Measurements from ENCODE around the gene MYL7.

Gene MYL7

DNA sequence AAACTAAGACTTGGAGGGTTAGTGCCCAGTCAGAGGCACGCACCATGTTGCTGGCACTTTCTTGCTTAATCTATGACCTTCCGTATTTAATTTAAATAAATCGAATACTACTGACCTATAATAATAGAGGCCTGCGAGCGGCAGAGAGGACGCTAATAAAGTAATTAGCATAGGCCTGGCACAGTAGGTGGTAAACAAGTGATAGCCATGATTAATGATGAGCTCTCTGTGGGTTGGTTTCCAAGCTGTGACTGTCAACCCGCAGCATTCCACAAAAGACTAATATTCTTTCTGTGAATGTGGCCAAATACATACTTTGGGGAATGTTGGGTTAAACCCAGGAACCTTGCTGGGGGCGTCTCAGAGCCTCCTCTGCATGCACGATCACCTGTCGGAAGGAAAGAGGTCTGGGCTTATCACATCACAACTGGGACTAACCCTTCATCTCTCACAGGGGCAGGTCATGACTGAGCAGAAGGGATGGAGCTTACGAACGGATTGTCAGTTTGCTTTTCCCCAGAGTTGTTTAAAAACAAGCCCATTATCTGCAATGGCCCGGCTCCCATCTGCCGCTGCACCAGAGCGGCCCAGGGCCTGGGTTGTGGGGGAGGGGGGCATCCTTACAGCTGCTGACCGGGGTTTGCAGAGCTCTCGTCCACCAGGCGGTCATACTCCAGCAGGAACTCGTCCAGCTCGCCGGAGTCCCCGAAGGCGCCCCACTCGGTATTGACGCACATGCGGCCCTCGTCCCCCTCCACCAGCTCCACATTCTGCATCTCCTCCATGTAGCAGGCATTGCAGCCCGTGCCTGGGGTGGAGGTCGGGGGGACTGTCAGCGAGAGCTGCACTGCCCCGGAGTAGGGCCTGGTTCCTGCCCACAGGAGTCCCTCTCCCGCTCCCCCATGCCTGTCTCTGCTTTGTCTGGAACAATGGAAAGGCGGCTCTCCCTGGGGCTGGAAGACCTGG is 6.2 kb upstream of the MYL7 start:
- H3K9me3 ChIP-seq (replicated peaks in 1 of 2; ENCODE audit: control insufficient read depth in 2 of 2, insufficient read depth in 1 of 2, low read depth in 1 of 2, low read length in 2 of 2) = peaks cover 6 to 7% of the 10 kb centered on the region in 2 donors
- H3K4me2 ChIP-seq (ENCODE audit: insufficient read depth, low read length, poor library complexity, severe bottlenecking) = no peak overlapping the region
- no peak overlapping the region for H3K27ac ChIP-seq (replicated peaks; ENCODE audit: low read length)
- H3K4me1 ChIP-seq (ENCODE audit: control insufficient read depth in 2 of 2, insufficient read depth in 1 of 2, low read depth in 1 of 2, low read length in 2 of 2) = peaks cover 5 to 16% of the 10 kb centered on the region in 2 donors
- H3K9ac ChIP-seq (ENCODE audit: low read depth, low read length, poor library complexity) = no peak overlapping the region
- no peaks in the 10 kb centered on the region for H3K36me3 ChIP-seq (replicated peaks in 1 of 2; ENCODE audit: control insufficient read depth in 2 of 2, insufficient read depth in 2 of 2, low read length in 2 of 2)
- no peak overlapping the region for H2BK120ac ChIP-seq (ENCODE audit: low read depth, low read length)
- H2AFZ ChIP-seq (ENCODE audit: low read length) = peak overlapping the region; percentile 37
- WGBS, 2 donors (ENCODE audit: extremely low coverage in 2 of 2, insufficient read length in 2 of 2, insufficient replicate concordance in 1 of 2) = no CpG with 5 or more reads among the region's 33 CpGs
- no peak overlapping the region for H3K4me3 ChIP-seq (ENCODE audit: low read length in 2 of 2)
- H2BK15ac ChIP-seq (ENCODE audit: low read length) = no peak overlapping the region
- H4K91ac ChIP-seq (ENCODE audit: low read depth, low read length, poor library complexity) = no peak overlapping the region
- H3K14ac ChIP-seq (ENCODE audit: low read length) = no peak overlapping the region
- H3K27me3 ChIP-seq (ENCODE audit: control insufficient read depth in 3 of 3, insufficient read depth in 3 of 3, low read depth in 1 of 3, low read length in 3 of 3) = peaks cover 7 to 88% (median 26%) of the 10 kb centered on the region in 3 experiments
- no peak overlapping the region for H3K4ac ChIP-seq (ENCODE audit: low read length)
- H2AK5ac ChIP-seq (ENCODE audit: low read depth, low read length) = no peak overlapping the region
- H3K79me1 ChIP-seq (ENCODE audit: low read depth, low read length) = no peaks in the 10 kb centered on the region
- no peak for DNase-seq (ENCODE audit: low spot score)
- H2BK12ac ChIP-seq (ENCODE audit: low read length) = no peak overlapping the region
- H3K23ac ChIP-seq (ENCODE audit: low read depth, low read length, poor library complexity) = peak overlapping the region; percentile 6
- H2BK5ac ChIP-seq (ENCODE audit: low read length) = no peak overlapping the region
- H4K8ac ChIP-seq (ENCODE audit: low read depth, low read length) = no peak overlapping the region
- H3K18ac ChIP-seq (ENCODE audit: low read length) = peak overlapping the region; percentile 76

DNA sequence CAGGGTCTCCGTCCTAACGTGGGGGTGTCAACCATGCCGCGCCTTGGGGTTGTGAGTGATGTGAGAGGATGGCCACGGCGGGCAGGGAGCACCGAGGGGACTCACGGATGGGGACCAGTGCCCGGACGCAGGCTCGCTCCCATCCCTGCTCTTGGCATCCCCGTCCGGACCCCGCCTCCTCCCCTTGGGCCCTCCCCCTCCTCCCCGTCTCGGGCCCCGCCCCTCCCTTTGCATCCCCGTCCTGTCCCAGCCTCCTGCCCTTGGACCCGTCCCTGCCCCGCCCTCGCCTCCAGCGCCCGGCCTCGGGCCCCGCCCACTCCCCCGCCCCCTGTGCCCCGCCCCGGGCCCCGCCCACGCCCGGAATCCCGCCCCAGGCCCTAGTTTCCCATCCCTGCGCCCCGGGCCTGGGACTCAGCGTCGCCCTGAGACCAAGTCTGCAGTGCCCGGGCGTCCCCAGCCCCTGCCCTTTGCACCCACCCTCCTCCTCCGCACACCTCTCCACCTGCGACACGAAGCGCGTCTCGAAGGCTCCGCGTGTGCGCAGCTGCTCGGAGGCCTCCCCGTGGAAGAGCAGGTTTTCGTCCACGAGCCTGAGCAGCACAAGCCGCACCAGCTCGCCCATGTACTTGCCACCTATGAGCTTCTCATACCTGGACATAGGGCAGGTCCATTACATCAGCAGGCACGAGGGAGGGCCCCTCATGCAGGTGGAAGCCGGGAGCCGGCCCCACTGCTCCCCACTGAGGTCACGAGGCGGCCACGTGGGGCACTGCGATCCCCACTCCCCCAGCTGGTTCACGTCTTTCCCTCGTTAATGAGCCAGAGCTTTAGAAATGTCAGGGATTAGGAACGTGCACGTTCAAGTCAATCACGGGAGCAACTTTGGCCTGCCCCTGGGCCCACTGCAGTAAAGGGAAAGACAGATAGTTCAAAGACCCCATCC is 5.1 kb upstream of the MYL7 start:
- Histone ChIP-seq H2AK5ac (ENCODE audit: low read depth, low read length) (peak overlapping the region; percentile 39), H2BK15ac (ENCODE audit: low read length) (no peak overlapping the region), H2BK5ac (ENCODE audit: low read length) (no peak overlapping the region), H2AFZ (ENCODE audit: low read length) (peak overlapping the region; percentile 68), H4K91ac (ENCODE audit: low read depth, low read length, poor library complexity) (no peak overlapping the region), H3K9me3 (replicated peaks in 1 of 2; ENCODE audit: control insufficient read depth in 2 of 2, insufficient read depth in 1 of 2, low read depth in 1 of 2, low read length in 2 of 2) (peaks cover 6 to 7% of the 10 kb centered on the region in 2 donors), H3K23ac (ENCODE audit: low read depth, low read length, poor library complexity) (peak overlapping the region; percentile 76), H3K27me3 (ENCODE audit: control insufficient read depth in 3 of 3, insufficient read depth in 3 of 3, low read depth in 1 of 3, low read length in 3 of 3) (peaks cover 7 to 86% (median 26%) of the 10 kb centered on the region in 3 experiments), H3K4me3 (ENCODE audit: low read length in 2 of 2) (peak overlapping the region in 1 of 2 donors; percentile 79), H3K4me2 (ENCODE audit: insufficient read depth, low read length, poor library complexity, severe bottlenecking) (peak overlapping the region; percentile 85), H4K8ac (ENCODE audit: low read depth, low read length) (no peak overlapping the region), H3K9ac (ENCODE audit: low read depth, low read length, poor library complexity) (peak overlapping the region; percentile 85), H3K36me3 (replicated peaks in 1 of 2; ENCODE audit: control insufficient read depth in 2 of 2, insufficient read depth in 2 of 2, low read length in 2 of 2) (no peaks in the 10 kb centered on the region), H3K79me1 (ENCODE audit: low read depth, low read length) (no peaks in the 10 kb centered on the region), H3K4ac (ENCODE audit: low read length) (no peak overlapping the region), H3K14ac (ENCODE audit: low read length) (peak overlapping the region; percentile 99), H2BK120ac (ENCODE audit: low read depth, low read length) (no peak overlapping the region), H2BK12ac (ENCODE audit: low read length) (no peak overlapping the region), H3K18ac (ENCODE audit: low read length) (peak overlapping the region; percentile 97), H3K4me1 (ENCODE audit: control insufficient read depth in 2 of 2, insufficient read depth in 1 of 2, low read depth in 1 of 2, low read length in 2 of 2) (peaks cover 5 to 18% of the 10 kb centered on the region in 2 donors), H3K27ac (replicated peaks; ENCODE audit: low read length) (no peak overlapping the region)
- no CpG with 5 or more reads among the region's 65 CpGs for WGBS, 2 donors (ENCODE audit: extremely low coverage in 2 of 2, insufficient read length in 2 of 2, insufficient replicate concordance in 1 of 2)
- peak; percentile 77 for DNase-seq (ENCODE audit: low spot score)

DNA sequence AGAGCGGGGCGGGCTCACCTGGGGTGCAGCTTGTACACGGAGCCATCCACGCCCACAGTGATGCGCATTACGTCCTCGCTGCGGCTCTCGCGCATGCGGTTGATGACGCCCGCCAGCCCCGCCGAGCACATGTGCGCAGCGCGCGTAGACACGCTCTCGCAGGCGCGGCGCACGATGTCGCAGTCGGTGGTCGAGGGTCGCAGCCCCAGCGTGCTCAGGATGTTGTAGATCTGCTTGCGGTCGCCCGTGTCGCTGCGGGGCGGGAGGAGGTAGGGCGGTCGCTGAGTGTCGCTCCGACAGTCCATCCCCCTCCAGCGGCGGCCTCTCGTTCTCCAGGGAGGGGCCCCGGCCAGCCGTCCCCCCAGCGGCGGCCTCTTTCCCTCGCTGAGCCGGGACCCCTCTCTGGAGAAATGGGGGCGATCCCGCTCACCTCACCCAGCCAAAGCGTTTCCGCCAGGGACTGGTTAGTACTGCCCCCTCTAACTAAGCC is 4.4 kb upstream of the MYL7 start:
- Histone ChIP-seq H3K18ac (ENCODE audit: low read length) (peak overlapping the region; percentile 89), H3K14ac (ENCODE audit: low read length) (peak overlapping the region; percentile 99), H2AFZ (ENCODE audit: low read length) (peak overlapping the region; percentile 68), H3K9me3 (replicated peaks in 1 of 2; ENCODE audit: control insufficient read depth in 2 of 2, insufficient read depth in 1 of 2, low read depth in 1 of 2, low read length in 2 of 2) (peaks cover 6 to 7% of the 10 kb centered on the region in 2 donors), H2BK120ac (ENCODE audit: low read depth, low read length) (no peak overlapping the region), H2BK15ac (ENCODE audit: low read length) (no peak overlapping the region), H3K36me3 (replicated peaks in 1 of 2; ENCODE audit: control insufficient read depth in 2 of 2, insufficient read depth in 2 of 2, low read length in 2 of 2) (no peaks in the 10 kb centered on the region), H3K27me3 (ENCODE audit: control insufficient read depth in 3 of 3, insufficient read depth in 3 of 3, low read depth in 1 of 3, low read length in 3 of 3) (peaks cover 7 to 82% (median 26%) of the 10 kb centered on the region in 3 experiments), H3K9ac (ENCODE audit: low read depth, low read length, poor library complexity) (peak overlapping the region; percentile 79), H3K4ac (ENCODE audit: low read length) (no peak overlapping the region), H3K79me1 (ENCODE audit: low read depth, low read length) (no peaks in the 10 kb centered on the region), H3K23ac (ENCODE audit: low read depth, low read length, poor library complexity) (peak overlapping the region; percentile 90), H2BK12ac (ENCODE audit: low read length) (no peak overlapping the region), H2BK5ac (ENCODE audit: low read length) (no peak overlapping the region), H3K4me2 (ENCODE audit: insufficient read depth, low read length, poor library complexity, severe bottlenecking) (peak overlapping the region; percentile 85), H4K8ac (ENCODE audit: low read depth, low read length) (no peak overlapping the region), H3K4me3 (ENCODE audit: low read length in 2 of 2) (peak overlapping the region in 1 of 2 donors; percentile 79), H3K4me1 (ENCODE audit: control insufficient read depth in 2 of 2, insufficient read depth in 1 of 2, low read depth in 1 of 2, low read length in 2 of 2) (peaks cover 5 to 18% of the 10 kb centered on the region in 2 donors), H2AK5ac (ENCODE audit: low read depth, low read length) (peak overlapping the region; percentile 39), H4K91ac (ENCODE audit: low read depth, low read length, poor library complexity) (no peak overlapping the region), H3K27ac (replicated peaks; ENCODE audit: low read length) (no peak overlapping the region)
- WGBS, 2 donors (ENCODE audit: extremely low coverage in 2 of 2, insufficient read length in 2 of 2, insufficient replicate concordance in 1 of 2) = no CpG with 5 or more reads among the region's 53 CpGs
- peak; percentile 31 for DNase-seq (ENCODE audit: low spot score)
